B cell (primary cell): ENCODE results near the gene LCN10. TPM values are rescaled to one million over a fixed set of nuclear protein-coding genes. Genes with fewer than 3 reads are reported as not detected.

Source experiments
- ATAC-seq: fragments of 200-7000 bp; cut with Tn5 transposase; one replicate; pipeline ENCODE4 v1.10.0; 2021; ENCODE audit warnings: low read depth, mild to moderate bottlenecking, moderate number of reproducible peaks, moderate library complexity
- CTCF ChIA-PET: fragments of 350-600 bp; sonication (Branson Sonifier 250); formaldehyde crosslinking; loops from one replicate; lab custom pipeline; 2021; ENCODE audit warnings: antibody characterized with exemption, inconsistent platforms; lab: Charles Lee
- POLR2A ChIA-PET: fragments of 350-600 bp; sonication (Branson Sonifier 250); formaldehyde crosslinking; loops from one replicate; lab custom pipeline; 2021; ENCODE audit warnings: antibody characterized with exemption; lab: Charles Lee
- DNase-seq: peaks from one replicate; pipeline ENCODE4 v3.0.0; 2013
- H2AFZ ChIP-seq: 2 replicates; pipeline ENCODE4 v1.6.1; 2012; ENCODE audit warnings: mild to moderate bottlenecking, low read depth, low read length; ENCODE audit not compliant: insufficient read depth, poor library complexity, severe bottlenecking
- H3K27ac ChIP-seq, 2 donors: 1 replicate in 1 of 2; 2 replicates in 1 of 2; pipeline ENCODE4 v1.5.1; 2012 to 2013; ENCODE audit warnings: low read length in 2 of 2, mild to moderate bottlenecking in 2 of 2, moderate library complexity in 1 of 2
- H3K27me3 ChIP-seq, 4 experiments: fragments of 200-600 bp in 1 of 4; sonication (generic) in 1 of 4; replicated peaks in 1 of 4; 1 replicate in 2 of 4; 2 replicates in 2 of 4; pipeline versions ENCODE4 v1.6.1 to v1.7.0; 2013 to 2016; ENCODE audit warnings: low read length in 3 of 4, mild to moderate bottlenecking in 2 of 4, mixed read lengths in 1 of 4, moderate library complexity in 1 of 4; ENCODE audit not compliant: insufficient read depth in 4 of 4, control insufficient read depth in 3 of 4; ENCODE audit errors: control extremely low read depth in 1 of 4
- H3K36me3 ChIP-seq, 2 experiments: replicated peaks in 1 of 2; 1 replicate in 1 of 2; 2 replicates in 1 of 2; pipeline versions ENCODE4 v1.6.1 to v1.7.1; 2013; ENCODE audit warnings: low read length in 1 of 2; ENCODE audit not compliant: insufficient read depth in 2 of 2, control insufficient read depth in 1 of 2; ENCODE audit errors: control extremely low read depth in 1 of 2, extremely low read depth in 1 of 2
- H3K4me1 ChIP-seq, 2 donors: fragments of 200-600 bp in 1 of 2; sonication (generic) in 1 of 2; 1 replicate in 1 of 2; 2 replicates in 1 of 2; pipeline versions ENCODE4 v1.5.1 to v1.6.1; 2013 to 2017; ENCODE audit warnings: low read length in 2 of 2; ENCODE audit not compliant: control insufficient read depth in 2 of 2, insufficient read depth in 2 of 2
- H3K4me2 ChIP-seq: replicated peaks from 2 replicates; pipeline ENCODE3; 2012; ENCODE audit warnings: mild to moderate bottlenecking, low read depth, low read length; ENCODE audit not compliant: poor library complexity, severe bottlenecking
- H3K4me3 ChIP-seq, 5 experiments: fragments of 200-600 bp in 1 of 5; sonication (generic) in 1 of 5; 1 replicate in 3 of 5; 2 replicates in 2 of 5; pipeline versions ENCODE4 v1.5.1 to v1.7.0; 2011 to 2016; ENCODE audit warnings: low read length in 4 of 5, mild to moderate bottlenecking in 4 of 5, low read depth in 2 of 5, control low read depth in 1 of 5, moderate library complexity in 1 of 5; ENCODE audit not compliant: insufficient read depth in 1 of 5; ENCODE audit errors: control extremely low read depth in 1 of 5, extremely low read depth in 1 of 5
- H3K79me2 ChIP-seq: fragments of 200-600 bp; sonication (generic); one replicate; pipeline ENCODE4 v1.6.0; 2016; ENCODE audit warnings: low read length; ENCODE audit not compliant: control insufficient read depth, insufficient read depth
- H3K9ac ChIP-seq: fragments of 200-600 bp; sonication (generic); 2 replicates; pipeline ENCODE4 v1.6.1; 2017; ENCODE audit warnings: mild to moderate bottlenecking, low read length, moderate library complexity
- H3K9me3 ChIP-seq, 3 donors: one replicate each; pipeline versions ENCODE4 v1.6.1 to v1.7.1; 2013; ENCODE audit warnings: low read length in 2 of 3; ENCODE audit not compliant: control insufficient read depth in 2 of 3, insufficient read depth in 1 of 3; ENCODE audit errors: control extremely low read depth in 1 of 3
- H4K20me1 ChIP-seq: 2 replicates; pipeline ENCODE4 v1.6.0; 2012; ENCODE audit warnings: mild to moderate bottlenecking, low read length; ENCODE audit not compliant: insufficient read depth, control insufficient read depth, poor library complexity, severe bottlenecking
- H3K27ac Mint-ChIP-seq: one replicate; pipeline ENCODE4 v1.8.0; 2021; ENCODE audit warnings: mixed read lengths
- H3K27me3 Mint-ChIP-seq: one replicate; pipeline ENCODE4 v1.8.0; 2021; ENCODE audit warnings: mixed read lengths
- H3K4me1 Mint-ChIP-seq: one replicate; pipeline ENCODE4 v1.8.0; 2021; ENCODE audit warnings: mixed read lengths
- H3K4me3 Mint-ChIP-seq: one replicate; pipeline ENCODE4 v1.8.0; 2021; ENCODE audit warnings: mixed read lengths
- H3K9me3 Mint-ChIP-seq: one replicate; pipeline ENCODE4 v1.8.0; 2022; ENCODE audit warnings: mixed read lengths; ENCODE audit not compliant: insufficient read depth
- EZH2 ChIP-seq: IDR thresholded peaks from 2 replicates; pipeline ENCODE4 v1.6.1; 2012; ENCODE audit warnings: borderline replicate concordance, low read depth, mild to moderate bottlenecking, moderate library complexity, low read length; ENCODE audit not compliant: insufficient read depth, poor library complexity, severe bottlenecking
- WGBS: methylation state at CpG from one replicate; pipeline ENCODE4 v1.1.5; 2013; ENCODE audit warnings: missing lambda C conversion rate; ENCODE audit not compliant: insufficient coverage; 5-methylcytosine and 5-hydroxymethylcytosine counted together
- intact Hi-C: fragments of 100-400 bp; cut with micrococcal nuclease; formaldehyde crosslinking; loops from one replicate; pipeline ENCODE4 v1.10.0; 2022
- polyA plus RNA-seq: library from polyadenylated mRNA; depleted of rRNA; stranded (reverse); fragments of >200 nt; gene quantifications from 2 replicates; pipeline ENCODE4 v1.2.3, GENCODE V29; 2012
- total RNA-seq, 2 donors: library from RNA; stranded (reverse); fragments of 120-200 nt in 1 of 2; gene quantifications; 1 replicate in 1 of 2; 2 replicates in 1 of 2; pipeline versions ENCODE4 v1.2.3 to v1.2.4, GENCODE V29; 2013 to 2022
- TF ChIP-seq, protein P1 (sequence below): fragments of 200-600 bp; IDR thresholded peaks from one replicate; pipeline ENCODE4 v1.8.0; 2022; ENCODE audit warnings: antibody characterized with exemption, mild to moderate bottlenecking

LCN10 gene
- total and polyA plus RNA-seq, 2 donors (not counting 1 experiment from before 2014, with no cell fraction given) = 76.3 to 93.0 TPM

GRCh38 chr9:136718345-136719194 is 24.2 kb downstream of the LCN10 start:
- H3K4me3 Mint-ChIP-seq = no peak overlapping the region
- TF ChIP-seq, protein P1, sequence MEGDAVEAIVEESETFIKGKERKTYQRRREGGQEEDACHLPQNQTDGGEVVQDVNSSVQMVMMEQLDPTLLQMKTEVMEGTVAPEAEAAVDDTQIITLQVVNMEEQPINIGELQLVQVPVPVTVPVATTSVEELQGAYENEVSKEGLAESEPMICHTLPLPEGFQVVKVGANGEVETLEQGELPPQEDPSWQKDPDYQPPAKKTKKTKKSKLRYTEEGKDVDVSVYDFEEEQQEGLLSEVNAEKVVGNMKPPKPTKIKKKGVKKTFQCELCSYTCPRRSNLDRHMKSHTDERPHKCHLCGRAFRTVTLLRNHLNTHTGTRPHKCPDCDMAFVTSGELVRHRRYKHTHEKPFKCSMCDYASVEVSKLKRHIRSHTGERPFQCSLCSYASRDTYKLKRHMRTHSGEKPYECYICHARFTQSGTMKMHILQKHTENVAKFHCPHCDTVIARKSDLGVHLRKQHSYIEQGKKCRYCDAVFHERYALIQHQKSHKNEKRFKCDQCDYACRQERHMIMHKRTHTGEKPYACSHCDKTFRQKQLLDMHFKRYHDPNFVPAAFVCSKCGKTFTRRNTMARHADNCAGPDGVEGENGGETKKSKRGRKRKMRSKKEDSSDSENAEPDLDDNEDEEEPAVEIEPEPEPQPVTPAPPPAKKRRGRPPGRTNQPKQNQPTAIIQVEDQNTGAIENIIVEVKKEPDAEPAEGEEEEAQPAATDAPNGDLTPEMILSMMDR = no peak
- TF ChIP-seq EZH2 = no peak
- Histone ChIP-seq H3K36me3 (peaks cover 0 to 21% of the 10 kb centered on the region in 2 experiments), H3K9me3 (no peaks in the 10 kb centered on the region), H3K4me1 (peaks cover 24 to 44% of the 10 kb centered on the region in 2 donors), H2AFZ (no peak overlapping the region), H3K27me3 (peaks cover 0 to 11% (median under 1%) of the 10 kb centered on the region in 4 experiments), H3K4me2 (peak overlapping the region; percentile 65), H3K4me3 (no peak overlapping the region), H3K79me2 (peaks cover 6% of the 10 kb centered on the region), H3K27ac (no peak overlapping the region), H4K20me1 (peaks cover 34% of the 10 kb centered on the region), H3K9ac (no peak overlapping the region)
- intact Hi-C loops = loop anchor here (10.0 kb wide), 1 partner anchor 54 kb away; the partner anchor contains the start of gene EGFL7
- peak overlapping the region; percentile 53 for H3K27ac Mint-ChIP-seq
- peaks cover 14% of the 10 kb centered on the region for H3K27me3 Mint-ChIP-seq
- ChIA-PET POLR2A (interaction anchor here (0.5 to 2.7 kb wide), 5 partner anchors 10 to 368 kb away, joined by 3 to 11 read pairs (median 5); no protein-coding TSS in a partner anchor), CTCF (interaction anchor here (2.0 kb wide), 1 partner anchor 10 kb away, joined by 8 read pairs; no protein-coding TSS in a partner anchor)
- ATAC-seq (no peak), DNase-seq (no peak)
- no peaks in the 10 kb centered on the region for H3K9me3 Mint-ChIP-seq
- 69% methylated on average over 19 of the region's 20 CpGs for WGBS
- H3K4me1 Mint-ChIP-seq = peaks cover 30% of the 10 kb centered on the region
